ENCODE data around the gene BOC. TPM values are rescaled to one million over a fixed set of nuclear protein-coding genes. Genes with fewer than 3 reads are reported as not detected.

BOC gene
- total and polyA plus RNA-seq, 12 donors, result 2.1 to 13.9 (median 4.9) TPM

- H3K4me3 ChIP-seq, result no peak overlapping the region
- peaks cover 0 to 17% (median 3%) of the 10 kb centered on the region in 11 donors for H3K9me3 ChIP-seq
- intact Hi-C loops (cut with DNase I), result no loop called here
- TF ChIP-seq CTCF (IDR thresholded peaks at IDR 0.05), result no peak
- no peak overlapping the region for H3K27ac ChIP-seq
- no peaks in the 10 kb centered on the region for H3K4me1 ChIP-seq
- no peaks in the 10 kb centered on the region for H3K36me3 ChIP-seq
- H3K27me3 ChIP-seq, result no peaks in the 10 kb centered on the region
- DNase-seq (no peak), ATAC-seq (no peak)
- 91 to 93% methylated on average over 5 of the region's 5 CpGs for WGBS, 2 donors
Measured at GRCh38 chr3:113186566-113186965, 24.8 kb upstream of the BOC start.

GRCh38 chr3:113193288-113193687 is 18.1 kb upstream of the BOC start:
- intact Hi-C loops (cut with DNase I), result no loop called here
- Histone ChIP-seq H3K4me3 (no peak overlapping the region), H3K9me3 (peaks cover 0 to 18% (median 2%) of the 10 kb centered on the region in 11 donors), H3K4me1 (peaks cover 0 to 9% (median 0%) of the 10 kb centered on the region in 9 donors), H3K27me3 (no peaks in the 10 kb centered on the region), H3K36me3 (no peaks in the 10 kb centered on the region), H3K27ac (no peak overlapping the region)
- no peak for DNase-seq
- ATAC-seq, result peak in 3 of 8 donors; percentile 28 to 93 (median 70)
- TF ChIP-seq CTCF (IDR thresholded peaks at IDR 0.05), result no peak
- 29 to 31% methylated on average over 8 of the region's 8 CpGs for WGBS, 2 donors

- TF ChIP-seq CTCF (IDR thresholded peaks at IDR 0.05), result no peak
- no peaks in the 10 kb centered on the region for H3K27me3 ChIP-seq
- H3K27ac ChIP-seq, result no peak overlapping the region
- H3K4me1 ChIP-seq, result peaks cover 0 to 9% (median 0%) of the 10 kb centered on the region in 9 donors
- 67 to 77% methylated on average over 1 of the region's 1 CpG for whole genome bisulfite sequencing, 2 donors
- peaks cover 0 to 15% (median 0%) of the 10 kb centered on the region in 11 donors for H3K9me3 ChIP-seq
- H3K36me3 ChIP-seq, result no peaks in the 10 kb centered on the region
- DNase-seq (no peak), ATAC-seq (no peak)
- intact Hi-C loops (cut with DNase I), result no loop called here
- H3K4me3 ChIP-seq, result no peak overlapping the region
Measured at GRCh38 chr3:113193719-113194118, 17.6 kb upstream of the BOC start.

- H3K27ac ChIP-seq, result no peak overlapping the region
- intact Hi-C loops (cut with DNase I), result no loop called here
Measured at GRCh38 chr3:113194823-113195401, 16.4 kb upstream of the BOC start.

More at GRCh38 chr3:113194823-113195401, 16.4 kb upstream of the BOC start:
- ATAC-seq (no peak), DNase-seq (no peak)
- peaks cover 0 to 9% (median 0%) of the 10 kb centered on the region in 9 donors for H3K4me1 ChIP-seq
- H3K36me3 ChIP-seq, result no peaks in the 10 kb centered on the region
- no peak for TF ChIP-seq CTCF (IDR thresholded peaks at IDR 0.05)
- WGBS, 2 donors, result 94 to 95% methylated on average over 4 of the region's 4 CpGs
- no peak overlapping the region for H3K4me3 ChIP-seq
- peaks cover 0 to 8% (median 0%) of the 10 kb centered on the region in 11 donors for H3K9me3 ChIP-seq
- no peaks in the 10 kb centered on the region for H3K27me3 ChIP-seq
